Neural progenitor cell (in vitro differentiated cells): ENCODE results near the gene PDK4. TPM values are rescaled to one million over a fixed set of nuclear protein-coding genes. Genes with fewer than 3 reads are reported as not detected.

Source experiments
- DNase-seq: peaks from one replicate; pipeline ENCODE4 v3.0.0-alpha.2; 2016; ENCODE audit warnings: low spot score
- H2AFZ ChIP-seq: fragments of 200-600 bp; sonication (generic); replicated peaks from 2 replicates; pipeline ENCODE4 v1.6.1; 2016; ENCODE audit warnings: antibody characterized with exemption
- H3F3A ChIP-seq: fragments of 200-600 bp; sonication (generic); 2 replicates; pipeline ENCODE4 v1.6.1; 2016; ENCODE audit warnings: antibody characterized with exemption, low read depth
- H3K27ac ChIP-seq: fragments of 200-600 bp; sonication (generic); 2 replicates; pipeline ENCODE4 v1.5.1; 2016; ENCODE audit warnings: mild to moderate bottlenecking
- H3K27me3 ChIP-seq: fragments of 200-600 bp; sonication (generic); 2 replicates; pipeline ENCODE4 v1.6.1; 2016; ENCODE audit warnings: mild to moderate bottlenecking, moderate library complexity
- H3K36me3 ChIP-seq: fragments of 200-600 bp; sonication (generic); 2 replicates; pipeline ENCODE4 v1.5.1; 2016
- H3K4me1 ChIP-seq: fragments of 200-600 bp; sonication (generic); 2 replicates; pipeline ENCODE4 v1.6.1; 2016; ENCODE audit warnings: mixed run types
- H3K4me2 ChIP-seq: fragments of 200-600 bp; sonication (generic); 2 replicates; pipeline ENCODE4 v1.6.1; 2016
- H3K4me3 ChIP-seq: fragments of 200-600 bp; sonication (generic); 2 replicates; pipeline ENCODE4 v1.5.1; 2016
- H3K79me2 ChIP-seq: fragments of 200-600 bp; sonication (generic); 2 replicates; pipeline ENCODE4 v1.6.1; 2016; ENCODE audit warnings: low read depth
- H3K9ac ChIP-seq: fragments of 200-600 bp; sonication (generic); 2 replicates; pipeline ENCODE4 v1.6.1; 2016
- H3K9me3 ChIP-seq: fragments of 200-600 bp; sonication (generic); 2 replicates; pipeline ENCODE4 v1.5.1; 2016; ENCODE audit warnings: low read depth
- H4K20me1 ChIP-seq: fragments of 200-600 bp; sonication (generic); 2 replicates; pipeline ENCODE4 v1.6.1; 2016; ENCODE audit warnings: low read depth
- H3K27ac Mint-ChIP-seq: 3 replicates; pipeline ENCODE4 v1.8.0; 2021; ENCODE audit warnings: mixed read lengths
- H3K27me3 Mint-ChIP-seq: 2 replicates; pipeline ENCODE4 v1.8.0; 2022; ENCODE audit warnings: low read depth, mild to moderate bottlenecking, inconsistent platforms, moderate library complexity, mixed read lengths; ENCODE audit not compliant: insufficient read depth
- H3K36me3 Mint-ChIP-seq: 3 replicates; pipeline ENCODE4 v1.8.0; 2021; ENCODE audit warnings: mixed read lengths
- H3K4me1 Mint-ChIP-seq: 3 replicates; pipeline ENCODE4 v1.8.0; 2021; ENCODE audit warnings: mixed read lengths
- H3K4me3 Mint-ChIP-seq: 3 replicates; pipeline ENCODE4 v1.8.0; 2021; ENCODE audit warnings: mild to moderate bottlenecking, moderate library complexity, mixed read lengths
- H3K9me3 Mint-ChIP-seq: 3 replicates; pipeline ENCODE4 v1.8.0; 2020; ENCODE audit warnings: mixed read lengths
- CTCF ChIP-seq: fragments of 200-600 bp; sonication (generic); IDR thresholded peaks from 2 replicates; pipeline ENCODE4 v1.5.1; 2017; ENCODE audit warnings: antibody characterized with exemption, mild to moderate bottlenecking
- EZH2 ChIP-seq: fragments of 200-600 bp; sonication (generic); IDR thresholded peaks from 2 replicates; pipeline ENCODE4 v1.6.1; 2017; ENCODE audit warnings: antibody characterized with exemption, mild to moderate bottlenecking, moderate library complexity
- EZH2phosphoT487 ChIP-seq: fragments of 200-600 bp; sonication (generic); IDR thresholded peaks from 2 replicates; pipeline ENCODE4 v1.6.1; 2017; ENCODE audit warnings: antibody characterized with exemption
- total RNA-seq: library from RNA; depleted of rRNA; stranded (reverse); fragments of >200 nt; gene quantifications from 2 replicates; pipeline ENCODE4 v1.2.3, GENCODE V29; 2015; ENCODE audit warnings: low replicate concordance

The PDK4 gene
- total RNA-seq, 1 donor from 2014 or later = not detected

GRCh38 chr7:95581467-95581866, 14.8 kb downstream of the PDK4 start:
- Mint-ChIP-seq H3K4me1 (no peaks in the 10 kb centered on the region), H3K36me3 (no peaks in the 10 kb centered on the region), H3K27ac (no peak overlapping the region), H3K9me3 (no peaks in the 10 kb centered on the region), H3K27me3 (no peaks in the 10 kb centered on the region), H3K4me3 (no peak overlapping the region)
- no peak for DNase-seq
- Histone ChIP-seq H3K79me2 (no peaks in the 10 kb centered on the region), H3K9me3 (no peaks in the 10 kb centered on the region), H3K4me3 (no peak overlapping the region), H3K27me3 (no peaks in the 10 kb centered on the region), H2AFZ (no peak overlapping the region), H3K36me3 (no peaks in the 10 kb centered on the region), H3F3A (no peaks in the 10 kb centered on the region), H3K4me2 (no peak overlapping the region), H4K20me1 (no peaks in the 10 kb centered on the region), H3K9ac (no peak overlapping the region), H3K27ac (no peak overlapping the region), H3K4me1 (no peaks in the 10 kb centered on the region)
- TF ChIP-seq CTCF = no peak

- no peak for DNase-seq
- no peaks in the 10 kb centered on the region for H4K20me1 ChIP-seq
- H3K36me3 Mint-ChIP-seq = no peaks in the 10 kb centered on the region
- H3K27me3 Mint-ChIP-seq = no peaks in the 10 kb centered on the region
- H3K4me3 Mint-ChIP-seq = no peak overlapping the region
- H3K9me3 Mint-ChIP-seq = peaks cover 4% of the 10 kb centered on the region
- H3K27me3 ChIP-seq = no peaks in the 10 kb centered on the region
- H3K4me1 ChIP-seq = no peaks in the 10 kb centered on the region
- TF ChIP-seq EZH2phosphoT487 (no peak), CTCF (no peak), EZH2 (no peak)
- no peaks in the 10 kb centered on the region for H3K79me2 ChIP-seq
- no peaks in the 10 kb centered on the region for H3K9me3 ChIP-seq
- H3K27ac Mint-ChIP-seq = no peak overlapping the region
- H3K4me3 ChIP-seq = no peak overlapping the region
- no peak overlapping the region for H3K9ac ChIP-seq
- H3K36me3 ChIP-seq = no peaks in the 10 kb centered on the region
- H3F3A ChIP-seq = no peaks in the 10 kb centered on the region
- H3K27ac ChIP-seq = no peak overlapping the region
- no peak overlapping the region for H2AFZ ChIP-seq
- no peak overlapping the region for H3K4me2 ChIP-seq
- no peaks in the 10 kb centered on the region for H3K4me1 Mint-ChIP-seq
These were observed 17.0 kb downstream of the PDK4 start for GRCh38 chr7:95579318-95579717.

- Histone ChIP-seq H3K79me2 (no peaks in the 10 kb centered on the region), H3K36me3 (no peaks in the 10 kb centered on the region), H3K4me1 (no peaks in the 10 kb centered on the region), H2AFZ (no peak overlapping the region), H3K4me2 (no peak overlapping the region), H3F3A (no peaks in the 10 kb centered on the region), H3K4me3 (no peak overlapping the region), H4K20me1 (no peaks in the 10 kb centered on the region), H3K27me3 (no peaks in the 10 kb centered on the region), H3K9me3 (no peaks in the 10 kb centered on the region), H3K9ac (no peak overlapping the region), H3K27ac (no peak overlapping the region)
- H3K36me3 Mint-ChIP-seq = no peaks in the 10 kb centered on the region
- H3K9me3 Mint-ChIP-seq = peaks cover 4% of the 10 kb centered on the region
- TF ChIP-seq EZH2phosphoT487 (no peak), CTCF (no peak), EZH2 (no peak)
- no peaks in the 10 kb centered on the region for H3K4me1 Mint-ChIP-seq
- no peak overlapping the region for H3K4me3 Mint-ChIP-seq
- no peak overlapping the region for H3K27ac Mint-ChIP-seq
- no peaks in the 10 kb centered on the region for H3K27me3 Mint-ChIP-seq
- no peak for DNase-seq
These were observed 17.9 kb downstream of the PDK4 start for GRCh38 chr7:95578299-95578855.
